GM12878 (cell line): ENCODE measurements around the gene CERT1. TPM values are rescaled to one million over a fixed set of nuclear protein-coding genes. Genes with fewer than 3 reads are reported as not detected.

Experiments used
- ATAC-seq: fragments of 200-7000 bp; cut with Tn5 transposase; 3 replicates; pipeline ENCODE4 v1.9.1; 2020; ENCODE audit warnings: mild to moderate bottlenecking, moderate library complexity
- BruUV-seq: library from RNA; stranded (reverse); fragments of 400-500 nt; replicated peaks from 2 replicates; lab custom pipeline; 2021; lab: Mats Ljungman, UMichigan
- CTCF ChIA-PET: fragments of 300-600 bp; sonication (Branson Sonifier 250); formaldehyde crosslinking; extraction: SDS; loops from one replicate; lab custom pipeline; 2021; ENCODE audit warnings: inconsistent platforms; lab: Yijun Ruan, JAX
- POLR2A ChIA-PET: fragments of 350-600 bp; formaldehyde crosslinking; extraction: SDS; loops from one replicate; lab custom pipeline; 2021; ENCODE audit warnings: inconsistent platforms; lab: Charles Lee
- RAD21 ChIA-PET: fragments of 300-600 bp; sonication (Branson Sonifier 250); formaldehyde crosslinking; loops from one replicate; lab custom pipeline; 2023; ENCODE audit warnings: antibody characterized with exemption; ENCODE audit not compliant: unreplicated experiment; lab: Charles Lee
- SMC1A ChIA-PET: fragments of 300-600 bp; sonication (Branson Sonifier 250); formaldehyde crosslinking; loops from one replicate; lab custom pipeline; 2023; ENCODE audit not compliant: unreplicated experiment, uncharacterized antibody; lab: Charles Lee
- DNase-seq: peaks from one replicate; pipeline ENCODE4 v3.0.0-alpha.2; 2011; ENCODE audit warnings: low read depth, low spot score
- FAIRE-seq: peaks from 3 replicates; lab custom pipeline; 2011; peaks lifted over from hg19 to GRCh38; lab: Jason Lieb, UNC
- H2AFZ ChIP-seq: 2 replicates; pipeline ENCODE4 v1.6.0; 2011; ENCODE audit warnings: low read depth, low read length, control low read depth; ENCODE audit not compliant: control insufficient read depth
- H3K27ac ChIP-seq: 2 replicates; pipeline ENCODE4 v1.5.1; 2011; ENCODE audit warnings: control low read depth; ENCODE audit not compliant: control insufficient read depth, insufficient read depth
- H3K27me3 ChIP-seq, 2 experiments: replicated peaks in 1 of 2; 2 replicates each; pipeline versions ENCODE4 v1.6.0 to v1.6.1; 2011; ENCODE audit warnings: low read length in 1 of 2; ENCODE audit not compliant: control insufficient read depth in 2 of 2, insufficient read depth in 2 of 2
- H3K36me3 ChIP-seq, 2 experiments: 2 replicates each; pipeline ENCODE4 v1.5.1; 2011; ENCODE audit warnings: low read length in 1 of 2; ENCODE audit not compliant: control insufficient read depth in 2 of 2, insufficient read depth in 2 of 2
- H3K4me1 ChIP-seq: 2 replicates; pipeline ENCODE4 v1.6.1; 2011; ENCODE audit warnings: mild to moderate bottlenecking, low read length, moderate library complexity, mixed read lengths; ENCODE audit not compliant: control insufficient read depth, insufficient read depth
- H3K4me2 ChIP-seq: 2 replicates; pipeline ENCODE4 v1.6.0; 2011; ENCODE audit warnings: control low read depth; ENCODE audit not compliant: control insufficient read depth, insufficient read depth
- H3K4me3 ChIP-seq: fragments of 200-600 bp; sonication (generic); 2 replicates; pipeline ENCODE4 v1.5.1; 2016
- H3K79me2 ChIP-seq: 2 replicates; pipeline ENCODE4 v1.6.0; 2011; ENCODE audit warnings: low read length; ENCODE audit not compliant: control insufficient read depth, insufficient read depth
- H3K9ac ChIP-seq: 2 replicates; pipeline ENCODE4 v1.8.0; 2011; ENCODE audit warnings: low read length, control low read depth, mixed read lengths; ENCODE audit not compliant: control insufficient read depth, insufficient read depth
- H3K9me3 ChIP-seq: replicated peaks from 3 replicates; pipeline ENCODE4 v1.5.1; 2011; ENCODE audit warnings: mild to moderate bottlenecking, low read length; ENCODE audit not compliant: control insufficient read depth, insufficient read depth
- H4K20me1 ChIP-seq: 2 replicates; pipeline ENCODE4 v1.6.0; 2011; ENCODE audit not compliant: control insufficient read depth, insufficient read depth
- BCL11A ChIP-seq: IDR thresholded peaks from 2 replicates; pipeline ENCODE4 v1.6.1; 2011; ENCODE audit warnings: low read depth, low read length
- FOS ChIP-seq: IDR thresholded peaks from 3 replicates; pipeline ENCODE4 v1.6.1; 2011; ENCODE audit warnings: borderline replicate concordance; ENCODE audit not compliant: insufficient read length; ENCODE audit errors: extremely low read depth
- HDGF ChIP-seq: fragments of 450-650 bp; IDR thresholded peaks from 2 replicates; pipeline ENCODE4 v1.6.1; 2016; ENCODE audit warnings: antibody characterized with exemption
- JUND ChIP-seq: IDR thresholded peaks from 2 replicates; pipeline ENCODE4 v1.6.1; 2012; ENCODE audit warnings: low read depth, mild to moderate bottlenecking, low read length, improper control_type of control experiment, moderate library complexity
- KDM1A ChIP-seq: fragments of 200-600 bp; sonication (generic); IDR thresholded peaks from 2 replicates; pipeline ENCODE4 v1.6.1; 2016; ENCODE audit warnings: borderline replicate concordance
- LARP7 ChIP-seq: fragments of 450-650 bp; IDR thresholded peaks from 2 replicates; pipeline ENCODE4 v1.6.1; 2017; ENCODE audit warnings: mild to moderate bottlenecking
- NR2C2 ChIP-seq: IDR thresholded peaks from 2 replicates; pipeline ENCODE4 v1.6.1; 2011; ENCODE audit warnings: borderline replicate concordance, low read depth; ENCODE audit not compliant: control insufficient read depth, insufficient read length
- NR2F1 ChIP-seq: fragments of 450-650 bp; conservative IDR thresholded peaks from 2 replicates; pipeline ENCODE4 v1.6.1; 2017; ENCODE audit warnings: mild to moderate bottlenecking
- RELA ChIP-seq: fragments of 450-650 bp; IDR thresholded peaks from 2 replicates; pipeline ENCODE4 v1.8.0; 2014; ENCODE audit warnings: borderline replicate concordance; ENCODE audit not compliant: partially characterized antibody
- ZNF274 ChIP-seq: IDR thresholded peaks from one replicate; pipeline ENCODE4 v1.8.0; 2011; ENCODE audit not compliant: insufficient read length, insufficient read depth
- WGBS: methylation state at CpG from one replicate; pipeline ENCODE4 v1.1.6; 2016; ENCODE audit warnings: low lambda C conversion rate; ENCODE audit not compliant: insufficient replicate concordance, insufficient coverage; ENCODE audit errors: missing lambda C conversion rate; 5-methylcytosine and 5-hydroxymethylcytosine counted together
- in situ Hi-C: fragments of 300-500 bp; cut with MboI; formaldehyde crosslinking; loops from 9 replicates; pipeline ENCODE4 v1.14.3; 2018; ENCODE audit warnings: mixed read lengths
- intact Hi-C: fragments of 100-400 bp; cut with micrococcal nuclease; formaldehyde crosslinking; loops from one replicate; pipeline ENCODE4 v1.14.2; 2022; ENCODE audit not compliant: unreplicated experiment
- polyA plus RNA-seq, 11 experiments: library from polyadenylated mRNA; depleted of rRNA in 4 of 11; unstranded in 6 of 11; stranded (reverse) in 5 of 11; fragments of >200 nt; fragmentation: Nextera tagmentation in 4 of 11; fragmentation: Illumina TruSeq in 1 of 11; extraction: Ambion mirVana in 4 of 11; extraction: Trizol in 1 of 11; gene quantifications; 1 replicate in 1 of 11; 2 replicates in 10 of 11; pipeline versions ENCODE4 v1.2.1 to v1.2.3, GENCODE V29; 2011 to 2016; ENCODE audit warnings: inconsistent platforms in 2 of 11, missing spikeins in 2 of 11, low read depth in 1 of 11
- total RNA-seq, 4 experiments: library from RNA; depleted of rRNA in 3 of 4; stranded (reverse); fragments of >200 nt in 3 of 4; fragmentation: Illumina TruSeq in 1 of 4; extraction: Trizol in 1 of 4; gene quantifications; 2 replicates each; pipeline versions ENCODE4 v1.2.1 to v1.2.3, GENCODE V29; 2013 to 2021
- TF ChIP-seq, protein P1 (sequence below): IDR thresholded peaks from 2 replicates; pipeline ENCODE4 v1.6.1; 2012; ENCODE audit warnings: low read length, inconsistent platforms
- TF ChIP-seq, protein P2 (sequence below): fragments of 450-650 bp; IDR thresholded peaks from 2 replicates; pipeline ENCODE4 v1.6.1; 2017; ENCODE audit warnings: mild to moderate bottlenecking
- TF ChIP-seq, protein P3 (sequence below): fragments of 450-650 bp; IDR thresholded peaks from 2 replicates; pipeline ENCODE4 v1.6.1; 2017; ENCODE audit warnings: low read depth, mild to moderate bottlenecking, moderate library complexity

The CERT1 gene
- total and polyA plus RNA-seq, 10 of the 15 experiments (the other 5 are each of a cell fraction or from before 2014, with no cell fraction given) = 7.7 to 36.7 (median 25.6) TPM

DNA sequence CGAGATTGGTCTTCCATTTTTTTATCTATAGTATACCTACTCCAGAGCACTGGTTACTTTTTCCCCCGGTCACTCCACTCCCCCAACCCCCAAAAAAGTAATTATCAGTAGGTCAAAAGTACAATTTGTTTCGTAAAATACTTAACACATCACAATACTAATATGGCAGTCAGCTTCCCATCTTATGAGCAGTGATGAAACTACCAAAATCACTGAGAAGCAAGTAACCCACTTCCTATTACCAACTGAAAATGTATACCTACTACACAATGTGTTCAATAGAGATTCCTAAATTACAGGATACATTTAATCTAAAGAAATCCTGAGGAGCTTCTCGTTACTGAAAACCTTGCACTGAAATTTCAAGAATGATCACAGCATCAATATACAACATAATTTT is 1.9 kb downstream of the CERT1 start:
- WGBS = 51% methylated on average over 4 of the region's 4 CpGs
- no peak for FAIRE-seq
- no peak for DNase-seq
- SMC1A ChIA-PET = interaction anchor here (0.8 to 6.8 kb wide), 24 partner anchors 8 to 208 kb away, joined by 3 to 90 read pairs (median 4); partner anchors contain the start of genes HMGCR and POC5
- no TSS peak for BruUV-seq
- CTCF ChIA-PET = interaction anchor here (0.8 to 2.8 kb wide), 8 partner anchors 10 to 173 kb away, joined by 3 to 13 read pairs (median 4); partner anchors contain the start of gene HMGCR
- Histone ChIP-seq H3K9ac (peak overlapping the region; percentile 91), H3K27me3 (no peaks in the 10 kb centered on the region), H3K36me3 (peaks cover 0 to 6% of the 10 kb centered on the region in 2 experiments; a peak in 1 of 4 replicates), H3K4me3 (peak overlapping the region; percentile 98), H3K9me3 (peaks cover under 1% of the 10 kb centered on the region; the same call in 2 of the 3 replicates), H4K20me1 (no peaks in the 10 kb centered on the region), H2AFZ (peak overlapping the region; percentile 29), H3K79me2 (peaks cover 91% of the 10 kb centered on the region), H3K27ac (peak overlapping the region; percentile 76), H3K4me1 (no peaks in the 10 kb centered on the region; the same call in 1 of the 2 replicates), H3K4me2 (peak overlapping the region; percentile 26)
- in situ Hi-C loops (no loop called here), intact Hi-C loops (no loop called here)
- no peak for ATAC-seq
- no peak for TF ChIP-seq NR2C2
- TF ChIP-seq HDGF = no peak
- TF ChIP-seq NR2F1 = no peak
- TF ChIP-seq, protein P1, sequence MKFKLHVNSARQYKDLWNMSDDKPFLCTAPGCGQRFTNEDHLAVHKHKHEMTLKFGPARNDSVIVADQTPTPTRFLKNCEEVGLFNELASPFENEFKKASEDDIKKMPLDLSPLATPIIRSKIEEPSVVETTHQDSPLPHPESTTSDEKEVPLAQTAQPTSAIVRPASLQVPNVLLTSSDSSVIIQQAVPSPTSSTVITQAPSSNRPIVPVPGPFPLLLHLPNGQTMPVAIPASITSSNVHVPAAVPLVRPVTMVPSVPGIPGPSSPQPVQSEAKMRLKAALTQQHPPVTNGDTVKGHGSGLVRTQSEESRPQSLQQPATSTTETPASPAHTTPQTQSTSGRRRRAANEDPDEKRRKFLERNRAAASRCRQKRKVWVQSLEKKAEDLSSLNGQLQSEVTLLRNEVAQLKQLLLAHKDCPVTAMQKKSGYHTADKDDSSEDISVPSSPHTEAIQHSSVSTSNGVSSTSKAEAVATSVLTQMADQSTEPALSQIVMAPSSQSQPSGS = no peak
- TF ChIP-seq FOS = no peak
- TF ChIP-seq JUND = no peak
- no peak for TF ChIP-seq KDM1A
- TF ChIP-seq BCL11A = no peak
- TF ChIP-seq, protein P2, sequence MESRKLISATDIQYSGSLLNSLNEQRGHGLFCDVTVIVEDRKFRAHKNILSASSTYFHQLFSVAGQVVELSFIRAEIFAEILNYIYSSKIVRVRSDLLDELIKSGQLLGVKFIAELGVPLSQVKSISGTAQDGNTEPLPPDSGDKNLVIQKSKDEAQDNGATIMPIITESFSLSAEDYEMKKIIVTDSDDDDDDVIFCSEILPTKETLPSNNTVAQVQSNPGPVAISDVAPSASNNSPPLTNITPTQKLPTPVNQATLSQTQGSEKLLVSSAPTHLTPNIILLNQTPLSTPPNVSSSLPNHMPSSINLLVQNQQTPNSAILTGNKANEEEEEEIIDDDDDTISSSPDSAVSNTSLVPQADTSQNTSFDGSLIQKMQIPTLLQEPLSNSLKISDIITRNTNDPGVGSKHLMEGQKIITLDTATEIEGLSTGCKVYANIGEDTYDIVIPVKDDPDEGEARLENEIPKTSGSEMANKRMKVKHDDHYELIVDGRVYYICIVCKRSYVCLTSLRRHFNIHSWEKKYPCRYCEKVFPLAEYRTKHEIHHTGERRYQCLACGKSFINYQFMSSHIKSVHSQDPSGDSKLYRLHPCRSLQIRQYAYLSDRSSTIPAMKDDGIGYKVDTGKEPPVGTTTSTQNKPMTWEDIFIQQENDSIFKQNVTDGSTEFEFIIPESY = no peak
- TF ChIP-seq ZNF274 = no peak
- no peak for TF ChIP-seq LARP7
- no peak for TF ChIP-seq RELA
- TF ChIP-seq, protein P3, sequence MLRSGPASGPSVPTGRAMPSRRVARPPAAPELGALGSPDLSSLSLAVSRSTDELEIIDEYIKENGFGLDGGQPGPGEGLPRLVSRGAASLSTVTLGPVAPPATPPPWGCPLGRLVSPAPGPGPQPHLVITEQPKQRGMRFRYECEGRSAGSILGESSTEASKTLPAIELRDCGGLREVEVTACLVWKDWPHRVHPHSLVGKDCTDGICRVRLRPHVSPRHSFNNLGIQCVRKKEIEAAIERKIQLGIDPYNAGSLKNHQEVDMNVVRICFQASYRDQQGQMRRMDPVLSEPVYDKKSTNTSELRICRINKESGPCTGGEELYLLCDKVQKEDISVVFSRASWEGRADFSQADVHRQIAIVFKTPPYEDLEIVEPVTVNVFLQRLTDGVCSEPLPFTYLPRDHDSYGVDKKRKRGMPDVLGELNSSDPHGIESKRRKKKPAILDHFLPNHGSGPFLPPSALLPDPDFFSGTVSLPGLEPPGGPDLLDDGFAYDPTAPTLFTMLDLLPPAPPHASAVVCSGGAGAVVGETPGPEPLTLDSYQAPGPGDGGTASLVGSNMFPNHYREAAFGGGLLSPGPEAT = no peak
- RAD21 ChIA-PET = interaction anchor here (0.5 to 11.3 kb wide), 15 partner anchors 11 to 273 kb away, joined by 3 to 123 read pairs (median 4); partner anchors contain the start of genes ANKRD31 and HMGCR
- POLR2A ChIA-PET = interaction anchor here (0.5 to 6.1 kb wide), 9 partner anchors 10 to 175 kb away, joined by 3 to 44 read pairs (median 6); partner anchors contain the start of gene HMGCR
